Left hindlimb (tissue), 1 donor: ENCODE measurements around the gene GARIN3.
"Not testable (repeated sequence)": the region's sequence is repeated elsewhere in the genome, so short reads cannot be mapped to it uniquely, and the experiment has no call there.

Experiments
- DNase-seq: peaks from one replicate; pipeline ENCODE4 v3.0.0-alpha.2; 2018

Gene GARIN3

DNA sequence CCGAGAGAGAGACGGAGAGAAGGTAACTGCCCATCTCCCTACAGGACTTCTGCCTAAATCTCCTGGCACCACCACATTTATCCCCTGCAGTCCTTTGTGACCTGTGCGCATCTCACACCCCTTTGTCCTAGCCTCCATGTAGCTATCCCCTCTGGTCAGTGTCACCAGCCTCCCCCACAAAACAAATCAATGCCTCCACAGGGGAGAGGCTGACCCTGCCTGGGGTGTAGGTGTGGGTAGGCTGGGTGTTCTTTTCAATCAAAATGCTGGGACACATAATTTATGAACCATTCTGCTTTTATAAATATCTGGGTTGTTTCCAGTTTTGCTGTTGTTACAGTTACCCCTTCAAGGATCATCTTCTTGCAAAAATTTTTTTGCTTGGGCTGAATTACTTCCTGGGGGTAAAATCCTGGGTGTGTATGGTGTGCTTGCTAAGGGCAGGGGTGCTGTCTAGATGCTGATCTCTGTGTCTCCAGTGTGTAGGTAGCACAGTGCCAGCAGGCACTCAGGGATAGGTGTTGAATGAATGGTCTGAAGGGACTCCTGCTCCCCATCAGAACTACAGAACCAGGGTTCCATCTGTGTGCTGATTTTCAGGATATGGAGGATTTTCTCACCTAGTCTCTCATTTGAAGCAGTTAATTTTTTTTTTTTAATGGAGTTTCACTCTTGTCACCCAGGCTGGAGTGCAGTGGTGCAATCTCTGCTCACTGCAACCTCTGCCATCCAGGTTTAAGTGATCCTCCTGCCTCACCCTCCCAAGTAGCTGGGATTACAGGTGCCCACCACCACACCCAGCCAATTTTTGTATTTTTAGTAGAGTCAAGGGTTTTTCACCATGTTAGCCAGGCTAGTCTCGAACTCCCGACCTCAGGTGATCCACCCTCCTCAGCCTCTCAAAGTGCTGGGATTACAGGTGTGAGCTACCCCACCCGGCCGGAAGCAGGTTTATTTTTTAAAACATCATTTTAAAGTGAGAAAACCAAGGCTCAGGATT, at the start of gene GARIN3:
Gene GARIN3 (minus strand): TSS at position 51 of the 1,000 bp plus-strand sequence. CDS start 96 bp downstream, outside the sequence.
- no peak for DNase-seq

DNA sequence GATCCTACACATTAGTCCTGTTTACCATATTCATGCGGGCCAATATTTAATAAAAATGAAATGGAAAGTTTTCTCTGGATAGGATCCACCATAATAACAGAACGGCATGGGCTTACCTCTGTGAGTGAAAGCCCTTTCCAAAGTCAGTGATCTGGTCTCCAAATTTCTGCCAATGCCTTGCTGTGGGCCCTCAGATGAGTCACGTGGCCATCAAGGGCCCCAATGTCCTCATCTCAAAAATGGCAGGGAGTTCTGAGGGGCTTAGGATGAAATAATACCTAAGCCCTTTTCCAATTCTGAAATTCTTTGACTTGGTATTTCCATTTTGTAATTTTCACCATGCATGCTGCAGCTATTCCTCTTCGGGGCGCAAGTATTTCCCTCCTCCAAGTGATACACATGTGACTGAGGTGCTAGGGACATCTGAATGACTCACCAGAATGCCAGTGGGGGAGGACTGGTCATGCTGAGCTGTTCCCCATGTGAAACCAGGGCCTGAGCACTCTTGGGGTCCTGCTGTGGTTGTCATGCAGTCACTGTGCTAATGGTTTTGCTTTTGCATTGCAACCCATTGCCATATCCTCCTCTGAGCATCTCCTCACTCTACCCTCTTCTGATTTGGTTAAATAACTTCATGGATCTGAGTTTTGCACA, 49.6 kb upstream of the GARIN3 start:
- DNase-seq: no peak

DNA sequence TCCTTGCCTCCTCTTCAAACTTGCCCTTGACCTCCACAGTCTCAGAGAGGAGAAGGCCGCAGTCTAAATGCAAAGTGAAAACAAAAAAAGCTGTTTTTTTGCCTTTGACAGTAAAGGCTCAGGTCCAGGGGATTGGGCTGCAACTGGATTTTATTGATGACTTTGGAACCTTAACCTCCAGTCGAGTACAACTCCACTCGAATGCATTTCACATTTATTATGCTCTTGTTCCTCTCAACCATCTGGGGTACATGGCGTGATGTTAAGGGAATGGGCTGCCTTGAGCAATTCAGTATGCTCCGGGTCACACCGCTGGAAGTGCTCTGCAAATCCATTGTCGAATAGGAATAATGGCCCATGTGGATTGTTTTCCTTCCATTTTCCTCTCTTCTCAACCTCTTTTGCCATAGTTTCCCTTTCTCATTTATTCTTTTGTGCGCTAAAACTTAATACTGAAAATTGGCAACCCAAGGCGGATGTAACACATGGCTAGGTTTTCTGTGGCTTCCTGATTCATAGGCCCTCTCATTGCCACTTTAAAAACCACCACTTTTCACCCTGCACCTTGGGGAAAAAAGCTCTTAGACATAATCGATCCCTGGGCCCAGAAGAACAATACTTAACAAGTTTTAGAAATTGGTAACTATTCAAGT, 48.9 kb upstream of the GARIN3 start:
- DNase-seq: no peak

DNA sequence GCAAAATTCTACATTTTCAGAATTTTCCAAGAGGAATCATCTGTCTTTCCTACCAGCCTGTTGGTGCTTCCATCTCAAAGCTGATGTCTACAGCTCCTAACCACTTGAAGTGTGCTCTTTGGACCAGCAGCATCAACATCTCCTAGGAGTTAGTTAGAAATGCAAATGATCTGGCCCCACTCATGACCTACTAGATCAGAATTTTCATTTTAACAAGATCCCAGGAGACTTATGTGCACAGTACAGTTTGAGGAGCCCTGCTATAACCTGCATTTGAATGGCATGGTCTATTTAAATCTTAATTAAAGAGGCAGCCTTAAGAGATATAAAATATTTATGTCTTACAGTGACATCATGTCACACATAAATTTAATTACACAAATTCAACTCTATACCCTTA, 48.4 kb upstream of the GARIN3 start:
- DNase-seq: no peak

DNA sequence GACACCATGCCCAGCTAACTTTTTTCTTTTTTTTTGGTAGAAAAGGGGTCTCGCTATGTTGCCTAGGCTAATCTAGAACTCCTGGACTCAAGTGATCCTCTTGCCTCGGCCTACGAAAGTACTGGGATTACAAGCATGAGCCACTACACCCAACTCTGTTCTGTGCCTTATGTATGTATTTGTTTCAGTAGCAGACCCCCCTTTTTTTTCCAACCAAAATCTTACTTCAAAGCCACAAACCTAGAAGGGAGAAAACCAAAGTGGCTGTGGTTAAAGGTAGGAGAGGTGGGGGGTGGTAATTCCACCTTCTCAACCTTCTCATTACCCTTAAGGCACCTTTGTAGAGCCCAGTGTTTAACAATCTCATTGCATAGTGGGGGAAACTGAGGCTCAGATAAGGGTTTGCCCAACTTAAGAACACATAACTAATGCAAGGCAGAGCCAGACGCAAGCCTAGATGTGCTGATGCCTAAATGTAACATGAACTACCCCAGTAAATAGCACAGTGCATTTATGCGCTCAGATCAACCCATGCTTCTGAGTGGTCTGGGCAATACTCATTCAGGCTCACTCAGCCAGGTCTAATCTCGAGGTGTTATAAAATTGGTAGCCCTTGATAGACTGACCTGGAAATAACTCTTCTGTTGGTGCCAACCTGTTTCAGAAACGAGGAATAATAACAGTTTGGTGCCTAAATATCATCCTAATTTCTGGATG, 47.6 kb upstream of the GARIN3 start:
- DNase-seq: no peak

DNA sequence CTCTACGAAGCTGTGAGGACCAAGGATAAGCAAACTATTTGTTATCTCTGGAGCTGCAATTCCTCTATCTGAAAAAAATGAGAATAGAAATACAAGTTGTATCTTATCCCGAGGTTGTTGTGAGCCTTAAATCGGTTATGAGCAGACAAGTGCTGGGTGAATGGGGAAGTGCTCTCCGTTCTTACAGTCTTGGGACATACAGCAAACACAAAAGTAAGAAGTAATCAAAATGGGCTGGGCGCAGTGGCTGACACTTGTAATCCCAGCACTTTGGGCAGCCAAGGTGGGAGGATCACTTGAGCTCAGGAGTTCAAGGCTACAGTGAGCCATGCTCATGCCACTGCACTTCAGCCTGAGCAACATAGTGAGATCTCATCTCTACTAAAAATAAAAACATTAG, 46.2 kb upstream of the GARIN3 start:
- DNase-seq: no peak

DNA sequence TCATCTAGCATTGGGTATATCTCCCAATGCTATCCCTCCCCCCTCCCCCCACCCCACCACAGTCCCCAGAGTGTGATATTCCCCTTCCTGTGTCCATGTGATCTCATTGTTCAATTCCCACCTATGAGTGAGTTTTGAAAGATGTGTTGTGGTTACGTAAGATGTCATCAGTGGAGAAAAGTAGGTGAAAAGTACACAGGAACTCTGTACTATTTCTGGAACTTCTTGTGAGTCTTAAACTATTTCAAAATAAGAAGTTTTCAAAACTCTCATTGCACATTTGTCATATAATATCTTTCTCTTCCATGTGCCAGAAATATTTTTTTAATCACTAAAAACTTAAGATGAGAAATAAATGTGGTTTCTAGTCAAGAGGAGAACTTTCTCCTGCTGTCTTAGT, 44.6 kb upstream of the GARIN3 start:
- not testable (repeated sequence) for DNase-seq

DNA sequence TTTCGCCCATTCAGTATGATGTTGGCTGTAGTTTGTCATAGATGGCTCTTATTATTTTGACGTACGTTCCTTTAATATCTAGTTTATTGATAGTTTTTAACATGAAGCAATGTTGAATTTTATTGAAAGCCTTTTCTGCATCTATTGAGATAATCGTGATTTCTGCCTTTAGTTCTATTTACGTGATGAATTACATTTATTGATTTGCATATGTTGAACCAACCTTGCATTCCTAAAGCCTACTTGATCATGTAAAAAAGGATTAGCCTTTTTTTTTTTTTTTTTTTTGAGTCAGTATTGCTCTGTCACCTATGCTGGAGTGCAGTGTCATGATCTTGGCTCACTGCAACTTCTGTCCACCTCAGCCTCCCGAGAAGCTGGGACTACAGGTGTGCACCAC, 39.6 kb upstream of the GARIN3 start:
- DNase-seq: no peak

DNA sequence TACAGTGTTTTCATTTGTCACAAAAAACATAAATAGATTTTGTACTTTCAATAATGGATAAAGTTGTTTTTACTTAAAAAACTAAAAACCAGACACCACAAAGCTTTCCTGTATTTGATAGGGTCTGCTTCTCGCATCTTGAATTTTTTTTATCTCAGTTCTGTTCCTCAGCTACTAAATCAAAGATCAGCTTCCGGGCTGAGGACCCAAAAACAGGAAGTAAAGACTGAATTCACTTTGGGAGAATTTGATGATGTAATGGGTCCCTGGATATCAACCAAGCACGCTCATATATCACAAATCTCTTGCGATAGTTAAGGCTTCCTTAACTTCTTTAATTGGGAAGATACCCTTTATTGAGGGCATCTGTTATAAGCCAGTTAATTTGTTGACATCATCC, 38.7 kb upstream of the GARIN3 start:
- no peak for DNase-seq

DNA sequence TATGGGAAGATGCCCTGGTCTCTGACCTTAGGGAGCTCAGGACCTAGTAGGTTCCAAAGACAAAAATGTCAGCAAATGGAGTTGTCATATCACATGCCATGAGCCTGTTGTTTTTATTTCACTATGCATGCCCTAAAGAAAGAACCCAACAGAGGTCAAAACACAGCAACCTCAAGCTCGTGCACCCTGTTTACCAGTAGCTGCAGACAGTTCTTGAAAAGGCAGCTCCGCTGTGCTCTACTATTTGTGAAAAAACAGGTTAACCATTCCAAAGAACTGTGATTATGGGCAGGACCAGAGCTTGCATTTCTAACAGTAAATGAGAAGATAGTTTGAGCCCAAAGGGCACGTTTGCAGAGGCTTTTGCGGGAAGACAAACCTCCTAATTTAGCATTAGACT, 37.4 kb upstream of the GARIN3 start:
- peak; percentile 38 for DNase-seq

DNA sequence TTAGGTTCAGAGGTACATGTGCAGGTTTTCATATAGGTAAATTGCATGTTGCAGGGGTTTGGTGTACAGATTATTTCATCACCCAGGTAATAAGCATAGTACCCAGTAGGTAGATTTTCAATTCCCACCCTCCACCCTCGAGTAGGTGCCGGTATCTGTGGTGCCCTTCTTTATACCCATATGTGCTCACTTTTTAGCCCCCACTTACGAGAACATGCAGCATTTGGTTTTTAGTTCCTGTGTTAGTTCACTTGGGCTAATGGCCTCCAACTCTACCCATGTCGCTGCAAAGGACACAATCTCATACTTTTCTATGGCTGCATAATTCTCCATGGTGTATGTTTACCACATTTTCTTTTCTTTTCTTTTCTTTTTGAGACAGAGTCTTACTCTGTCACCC, 35.8 kb upstream of the GARIN3 start:
- no peak for DNase-seq

DNA sequence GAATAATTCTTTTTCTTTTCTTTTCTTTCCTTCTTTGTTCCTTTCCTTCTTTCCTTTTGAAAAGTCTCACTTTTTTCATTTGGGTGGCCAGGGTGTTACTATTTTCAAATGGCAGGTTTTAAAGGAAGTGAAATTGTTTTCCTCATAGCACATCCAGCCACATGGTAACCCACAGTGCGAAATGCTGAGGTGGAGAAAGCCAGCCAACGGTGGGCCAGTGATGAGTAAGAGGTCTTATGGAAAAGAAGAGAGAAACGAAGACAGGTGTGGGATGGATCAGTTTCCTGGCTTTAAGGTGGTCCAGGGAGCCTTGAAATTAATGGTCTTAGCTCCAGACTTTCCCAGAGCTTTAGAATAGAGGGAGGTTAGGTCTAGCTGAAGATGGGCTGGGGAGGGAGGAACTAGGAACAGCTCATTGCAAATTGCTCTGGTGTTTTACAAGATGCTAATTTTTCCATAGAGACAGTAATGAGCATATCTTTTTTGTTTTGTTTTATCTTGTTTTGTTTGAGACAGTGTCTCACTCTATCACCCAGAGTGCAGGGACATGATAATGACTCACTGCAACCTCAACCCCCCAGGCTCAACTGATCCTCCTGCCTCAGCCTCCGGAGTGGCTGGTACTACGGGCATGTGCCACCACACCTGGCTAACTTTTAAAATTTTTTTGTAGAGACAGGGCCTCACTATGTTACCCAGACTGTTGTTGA, 32.4 kb upstream of the GARIN3 start:
- no peak for DNase-seq

DNA sequence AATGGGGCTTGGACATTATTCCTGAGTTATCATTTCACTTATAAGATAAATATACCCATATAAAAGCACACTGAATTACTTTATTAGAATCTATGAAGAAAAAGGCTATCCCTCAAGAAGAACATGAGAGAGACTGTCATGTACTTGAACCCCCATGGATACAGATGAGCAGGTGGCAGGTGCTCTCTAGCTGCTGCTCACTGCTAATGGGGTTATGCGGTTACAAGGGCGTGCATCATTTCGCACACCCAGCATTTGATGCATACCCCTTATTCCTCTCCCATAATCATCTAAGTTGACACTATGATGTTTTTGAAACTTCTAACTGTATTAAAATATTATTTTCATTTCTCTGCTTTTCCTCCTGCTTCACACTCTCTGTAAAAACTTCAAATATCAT, 31.0 kb upstream of the GARIN3 start:
- DNase-seq: no peak

DNA sequence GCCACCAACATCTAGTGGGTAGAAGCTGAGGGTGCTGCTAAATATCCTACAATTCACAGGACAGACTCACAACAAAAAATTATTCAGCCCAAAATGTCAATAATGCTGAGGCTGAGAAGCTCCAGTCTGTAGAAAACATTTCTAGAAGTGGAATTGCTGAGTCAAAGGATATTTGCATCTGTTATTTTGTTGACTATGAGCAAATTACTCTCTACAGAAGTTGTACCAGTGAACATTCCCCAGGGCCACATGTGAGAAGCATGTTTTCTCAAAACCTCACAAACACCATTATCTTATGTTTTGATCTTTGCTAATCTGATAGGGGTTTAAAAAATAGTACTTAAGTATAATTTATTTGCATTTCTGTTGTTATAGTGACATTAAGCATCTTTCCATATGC, 30.0 kb upstream of the GARIN3 start:
- no peak for DNase-seq

DNA sequence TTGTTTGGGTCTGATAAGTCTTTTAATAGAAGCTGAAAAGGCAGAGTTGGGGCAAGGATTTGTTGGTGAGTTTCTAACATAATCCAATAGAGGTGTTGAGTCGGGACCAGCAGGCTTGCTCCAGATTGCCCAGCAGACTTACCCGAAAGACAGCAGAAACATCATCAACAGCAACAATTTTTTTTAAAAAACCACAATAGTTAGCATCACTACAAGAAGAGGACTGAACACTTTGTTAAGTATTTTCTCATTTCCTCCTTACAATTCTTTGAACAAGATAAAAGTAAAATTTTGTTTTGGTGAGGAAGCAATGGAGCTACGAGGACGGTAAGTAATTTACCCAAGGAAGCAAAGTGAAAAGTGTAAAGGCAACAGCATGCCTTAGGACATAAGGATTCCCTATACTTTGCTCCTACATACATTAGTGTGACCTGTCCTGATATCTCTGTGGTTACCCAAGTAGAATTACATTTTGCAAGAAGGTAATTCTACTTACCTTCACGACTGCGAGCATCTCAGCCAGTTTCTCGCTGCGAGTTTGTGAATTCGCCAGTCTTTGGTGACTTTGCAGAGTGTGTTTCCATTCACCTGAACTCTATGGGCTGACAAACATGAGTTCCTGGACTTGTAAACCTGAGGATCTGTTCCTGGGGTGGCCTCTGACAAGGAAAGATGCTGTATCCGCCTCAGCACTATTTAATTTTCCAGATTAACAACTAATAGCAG, 27.8 kb upstream of the GARIN3 start:
- DNase-seq: no peak

DNA sequence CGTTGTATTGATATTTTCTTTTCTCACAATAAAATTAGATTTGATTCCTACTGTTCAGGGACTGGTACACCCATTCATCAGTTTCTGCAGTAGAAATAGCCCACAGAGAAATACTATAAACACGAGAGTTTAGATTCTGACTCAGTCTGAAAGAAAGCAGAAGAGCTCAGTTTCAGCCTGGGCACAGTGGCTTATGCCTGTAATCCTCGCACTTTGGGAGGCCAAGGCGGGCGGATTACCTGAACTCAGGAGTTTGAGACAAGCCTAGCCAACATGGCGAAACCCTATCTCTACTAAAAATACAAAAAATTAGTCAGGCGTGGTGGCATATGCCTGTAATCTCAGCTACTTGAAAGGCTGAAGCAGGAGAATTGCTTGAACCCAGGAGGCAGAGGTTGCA, 23.2 kb upstream of the GARIN3 start:
- DNase-seq: no peak

DNA sequence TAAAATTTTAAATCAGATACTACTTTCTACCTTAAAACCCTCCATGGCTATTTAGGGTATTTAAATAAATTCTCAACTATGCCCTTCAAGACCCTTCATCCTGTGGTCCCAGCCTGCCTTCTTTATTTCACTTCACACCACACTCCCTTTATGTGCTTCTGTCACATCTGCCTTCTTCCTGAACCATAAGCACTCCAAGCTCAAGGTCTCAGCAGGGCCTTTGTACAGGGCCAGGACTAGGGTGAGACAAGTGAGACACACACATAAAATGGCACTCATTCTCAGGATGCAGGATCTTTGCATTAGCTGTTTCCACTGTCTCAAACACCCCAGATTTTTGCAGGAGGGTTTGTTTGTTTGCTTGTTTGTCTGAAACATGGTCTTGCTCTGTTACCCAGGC, 22.2 kb upstream of the GARIN3 start:
- DNase-seq: no peak

DNA sequence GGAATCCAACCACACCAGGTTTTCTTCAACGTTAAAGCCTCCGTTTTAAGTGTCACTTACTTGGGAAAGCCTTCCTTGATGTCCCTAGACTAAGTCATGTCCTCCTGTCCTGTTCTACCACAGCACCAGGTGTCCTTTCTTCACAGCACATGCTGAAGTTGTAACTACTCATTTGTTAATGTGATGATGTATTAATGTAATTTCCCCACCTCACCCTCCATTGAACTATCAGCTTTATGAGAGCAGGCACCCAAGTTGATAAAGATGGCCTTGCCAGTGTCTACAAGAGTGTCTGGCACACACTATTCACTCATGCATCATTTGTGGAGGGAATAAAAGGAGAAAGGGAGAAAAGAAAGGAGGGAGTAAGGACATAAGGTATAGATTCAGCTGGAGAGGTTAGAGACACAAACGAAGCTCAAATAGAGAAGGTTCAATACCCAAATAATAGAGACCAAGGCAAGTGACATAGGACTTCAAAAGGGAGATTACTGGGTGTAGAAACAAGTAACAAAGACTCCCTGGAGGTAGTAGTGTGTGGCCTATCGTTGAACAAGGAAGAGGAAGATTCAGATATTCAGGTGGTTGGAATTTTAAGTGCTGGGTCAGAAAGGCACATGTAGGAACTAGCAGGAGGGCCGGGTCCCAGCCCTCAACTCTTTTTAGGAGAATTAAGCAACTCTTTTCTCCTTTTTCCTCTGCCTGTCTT, 21.1 kb upstream of the GARIN3 start:
- no peak for DNase-seq

DNA sequence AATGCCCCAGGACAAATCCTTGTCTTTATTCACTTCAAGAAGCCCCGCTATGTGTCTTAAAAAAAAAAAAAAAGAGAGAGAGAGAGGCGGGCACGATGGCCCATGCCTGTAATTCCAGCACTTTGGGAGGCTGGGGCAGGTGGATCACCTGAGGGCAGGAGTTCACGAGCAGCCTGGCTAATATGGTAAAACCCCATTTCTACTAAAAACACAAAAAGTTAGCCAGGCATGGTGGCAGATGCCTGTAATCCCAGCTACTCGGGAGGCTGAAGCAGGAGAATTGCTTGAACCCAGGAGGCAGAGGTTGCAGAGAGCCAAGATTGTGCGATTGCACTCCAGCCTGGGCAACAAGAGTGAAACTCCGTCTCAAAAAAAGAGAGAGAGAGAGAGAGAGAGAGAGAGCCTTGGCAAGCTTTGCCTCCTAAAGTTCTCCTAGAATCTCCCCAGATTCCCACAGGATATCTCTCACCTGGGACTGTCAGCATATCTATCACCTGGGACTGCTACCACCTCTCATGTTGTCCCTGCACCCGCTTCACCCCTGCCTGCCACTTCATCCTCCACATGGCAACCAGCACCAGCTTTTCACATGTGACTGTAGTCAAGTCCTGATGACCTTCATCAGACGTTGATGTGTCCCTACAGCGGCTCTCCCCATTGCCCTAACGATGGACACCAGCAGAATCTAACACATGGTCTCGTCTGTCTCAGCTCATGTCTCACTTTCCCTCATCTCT, 20.4 kb upstream of the GARIN3 start:
- DNase-seq: no peak

DNA sequence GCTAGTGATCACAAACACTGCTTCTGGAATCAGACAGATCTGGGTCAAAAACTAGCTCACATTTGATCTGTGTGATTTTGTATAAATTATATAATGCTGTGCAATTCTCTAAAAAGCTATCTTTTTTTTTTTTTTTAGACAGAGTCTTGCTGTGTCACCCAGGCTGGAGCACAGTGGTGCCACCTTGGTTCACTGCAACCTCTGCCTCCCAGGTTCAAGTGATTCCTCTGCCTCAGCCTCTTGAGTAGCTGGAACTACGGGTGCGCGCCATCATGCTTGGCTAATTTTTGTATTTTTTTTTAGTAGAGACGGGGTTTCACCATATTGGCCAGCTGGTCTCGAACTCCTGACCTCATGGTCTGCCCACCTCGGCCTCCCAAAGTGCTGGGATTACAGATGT, 19.1 kb upstream of the GARIN3 start:
- DNase-seq: not testable (repeated sequence)
